Parathyroid adenoma (tissue), 2 donors: Measurements from ENCODE around the gene RGS6.

Source experiments
- H2AFZ ChIP-seq: fragments of 300-600 bp; sonication (generic); one replicate; pipeline ENCODE4 v1.7.0; 2017; ENCODE audit warnings: antibody characterized with exemption, mild to moderate bottlenecking
- H3K27ac ChIP-seq: fragments of 300-600 bp; sonication (generic); one replicate; pipeline ENCODE4 v1.7.0; 2017
- H3K27me3 ChIP-seq: fragments of 300-600 bp; sonication (generic); one replicate; pipeline ENCODE4 v1.7.0; 2017; ENCODE audit warnings: low read length; ENCODE audit not compliant: control insufficient read depth, insufficient read depth
- H3K36me3 ChIP-seq: fragments of 300-600 bp; sonication (generic); one replicate; pipeline ENCODE4 v1.7.0; 2017; ENCODE audit warnings: low read length; ENCODE audit not compliant: control insufficient read depth, insufficient read depth
- H3K4me1 ChIP-seq: fragments of 300-600 bp; sonication (generic); one replicate; pipeline ENCODE4 v1.7.0; 2017; ENCODE audit warnings: control low read depth
- H3K4me2 ChIP-seq: fragments of 300-600 bp; sonication (generic); one replicate; pipeline ENCODE4 v1.7.0; 2017; ENCODE audit warnings: low read length
- H3K4me3 ChIP-seq: fragments of 300-600 bp; sonication (generic); one replicate; pipeline ENCODE4 v1.7.0; 2017; ENCODE audit warnings: low read depth, low read length
- H3K79me2 ChIP-seq: fragments of 300-600 bp; sonication (generic); one replicate; pipeline ENCODE4 v1.7.0; 2017; ENCODE audit warnings: control low read depth
- H3K9ac ChIP-seq: fragments of 300-600 bp; sonication (generic); one replicate; pipeline ENCODE4 v1.7.0; 2017; ENCODE audit warnings: mild to moderate bottlenecking
- H3K9me3 ChIP-seq: fragments of 300-600 bp; sonication (generic); one replicate; pipeline ENCODE4 v1.7.0; 2017; ENCODE audit warnings: low read length; ENCODE audit not compliant: control insufficient read depth
- CTCF ChIP-seq: fragments of 300-600 bp; sonication (generic); IDR thresholded peaks from one replicate; pipeline ENCODE4 v1.7.0; 2017; ENCODE audit warnings: antibody characterized with exemption, mild to moderate bottlenecking
- donor health status: primary hyperparathyroidism.

RGS6 gene

GRCh38 chr14:71911669-71912068 is 20.6 kb upstream of the RGS6 start:
- Histone ChIP-seq H3K9me3 (no peaks in the 10 kb centered on the region), H3K9ac (no peak overlapping the region), H3K4me3 (no peak overlapping the region), H3K36me3 (no peaks in the 10 kb centered on the region), H3K4me1 (no peaks in the 10 kb centered on the region), H2AFZ (no peak overlapping the region), H3K79me2 (no peaks in the 10 kb centered on the region), H3K4me2 (no peak overlapping the region), H3K27me3 (no peaks in the 10 kb centered on the region), H3K27ac (no peak overlapping the region)
- no peak for TF ChIP-seq CTCF

- Histone ChIP-seq H3K36me3 (no peaks in the 10 kb centered on the region), H3K4me2 (no peak overlapping the region), H3K4me3 (no peak overlapping the region), H3K27me3 (no peaks in the 10 kb centered on the region), H2AFZ (no peak overlapping the region), H3K79me2 (no peaks in the 10 kb centered on the region), H3K27ac (no peak overlapping the region), H3K4me1 (no peaks in the 10 kb centered on the region), H3K9me3 (no peaks in the 10 kb centered on the region), H3K9ac (no peak overlapping the region)
- TF ChIP-seq CTCF: no peak
These were observed 18.9 kb upstream of the RGS6 start for GRCh38 chr14:71913342-71913741.

DNA sequence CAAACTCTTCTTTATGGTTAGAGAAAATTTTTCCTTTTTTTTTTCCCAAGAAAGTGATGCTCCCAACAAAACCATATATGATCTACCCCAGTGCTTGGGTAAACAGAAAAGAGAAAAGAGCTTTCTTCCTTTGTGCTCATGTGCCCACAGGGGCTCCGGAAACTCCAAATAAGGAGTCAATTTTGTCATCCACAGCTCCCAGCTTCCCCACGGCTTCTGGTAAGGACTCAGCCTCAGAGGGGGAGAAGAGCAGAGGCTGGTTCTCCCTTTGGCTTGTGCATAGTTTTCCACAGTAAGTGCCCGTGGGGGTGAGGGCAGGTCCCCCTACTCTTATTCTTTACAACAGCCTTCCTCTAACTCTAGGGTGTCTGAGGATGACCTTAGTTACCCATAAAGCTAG is 13.3 kb upstream of the RGS6 start:
- Histone ChIP-seq H3K27ac (no peak overlapping the region), H3K4me3 (no peak overlapping the region)
- no peak for TF ChIP-seq CTCF

GRCh38 chr14:71923513-71923912 is 8.7 kb upstream of the RGS6 start:
- no peaks in the 10 kb centered on the region for H3K36me3 ChIP-seq
- no peak overlapping the region for H3K4me2 ChIP-seq
- no peaks in the 10 kb centered on the region for H3K27me3 ChIP-seq
- H3K79me2 ChIP-seq: no peaks in the 10 kb centered on the region
- H3K4me1 ChIP-seq: no peaks in the 10 kb centered on the region
- H3K9me3 ChIP-seq: no peaks in the 10 kb centered on the region
- H2AFZ ChIP-seq: no peak overlapping the region
- no peak overlapping the region for H3K27ac ChIP-seq
- no peak overlapping the region for H3K4me3 ChIP-seq
- no peak overlapping the region for H3K9ac ChIP-seq
- no peak for TF ChIP-seq CTCF

More for the DNA sequence above, 13.3 kb upstream of the RGS6 start:
- H2AFZ ChIP-seq: no peak overlapping the region
- H3K9ac ChIP-seq: no peak overlapping the region
- no peak overlapping the region for H3K4me2 ChIP-seq
- H3K9me3 ChIP-seq: no peaks in the 10 kb centered on the region
- no peaks in the 10 kb centered on the region for H3K36me3 ChIP-seq
- H3K27me3 ChIP-seq: no peaks in the 10 kb centered on the region
- H3K4me1 ChIP-seq: no peaks in the 10 kb centered on the region
- H3K79me2 ChIP-seq: no peaks in the 10 kb centered on the region

DNA sequence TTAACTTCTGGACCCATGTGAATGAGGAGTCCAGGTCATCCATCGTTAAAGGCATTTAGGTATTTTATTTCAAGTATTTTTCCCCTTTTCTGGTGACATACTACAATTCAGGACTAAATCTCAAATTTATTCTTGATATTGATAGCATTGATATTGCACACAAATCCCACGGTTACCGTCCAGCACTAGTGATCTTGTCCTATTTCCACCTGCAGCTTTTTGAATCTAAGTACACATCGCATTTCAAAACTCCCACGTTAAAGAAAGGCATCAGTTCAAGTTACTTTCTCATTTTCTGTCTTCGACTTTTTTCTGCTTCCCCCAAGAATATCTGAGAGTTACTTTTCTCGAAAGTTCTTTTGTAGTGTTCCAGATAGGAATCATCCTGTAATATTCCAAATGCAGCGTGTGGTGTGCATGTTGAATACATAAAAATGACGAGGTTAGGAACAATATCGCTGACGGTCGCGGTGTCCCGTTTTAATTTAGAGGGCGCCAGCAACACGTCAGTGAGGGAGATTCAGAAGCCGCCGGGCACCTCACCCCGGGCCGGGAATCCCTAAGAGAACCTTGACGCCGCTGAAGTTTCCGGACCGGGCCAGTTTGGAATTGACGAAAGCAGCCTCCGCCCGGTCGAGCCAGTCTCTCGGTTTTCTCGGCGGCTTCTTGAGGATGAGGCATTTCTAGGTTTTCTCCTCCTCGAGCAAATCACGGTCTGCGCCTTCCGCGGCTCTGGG is 569 bp upstream of the RGS6 start:
- H3K9me3 ChIP-seq: no peaks in the 10 kb centered on the region

More for the DNA sequence above, 569 bp upstream of the RGS6 start:
- no peak overlapping the region for H3K27ac ChIP-seq
- H3K27me3 ChIP-seq: no peaks in the 10 kb centered on the region
- H2AFZ ChIP-seq: peak overlapping the region; percentile 77
- TF ChIP-seq CTCF: no peak
- peaks cover 5% of the 10 kb centered on the region for H3K4me1 ChIP-seq
- H3K36me3 ChIP-seq: no peaks in the 10 kb centered on the region
- peak overlapping the region; percentile 67 for H3K4me2 ChIP-seq
- no peak overlapping the region for H3K9ac ChIP-seq
- no peaks in the 10 kb centered on the region for H3K79me2 ChIP-seq
- peak overlapping the region; percentile 38 for H3K4me3 ChIP-seq
